Gastroesophageal sphincter (tissue), 3 donors: ENCODE results near the gene EXOC6B.

ENCODE experiments used
- CTCF ChIP-seq, 4 experiments: fragments of 200-600 bp in 2 of 4; fragments of 450-650 bp in 2 of 4; sonication (generic) in 1 of 4; IDR thresholded peaks; one replicate each; pipeline ENCODE4 v1.5.1; 2017 to 2019; ENCODE audit warnings: antibody characterized with exemption in 4 of 4, mild to moderate bottlenecking in 2 of 4, moderate library complexity in 2 of 4
- EP300 ChIP-seq: sonication (generic); formaldehyde crosslinking; IDR thresholded peaks from one replicate; pipeline ENCODE4 v1.6.1; 2017; ENCODE audit warnings: antibody characterized with exemption, mild to moderate bottlenecking
- POLR2A ChIP-seq, 2 donors: fragments of 450-650 bp; IDR thresholded peaks; one replicate each; pipeline ENCODE4 v1.6.1; 2017; ENCODE audit warnings: antibody characterized with exemption in 2 of 2, mild to moderate bottlenecking in 2 of 2, moderate library complexity in 1 of 2
- POLR2AphosphoS5 ChIP-seq: sonication (generic); formaldehyde crosslinking; IDR thresholded peaks from one replicate; pipeline ENCODE4 v1.6.1; 2017; ENCODE audit warnings: antibody characterized with exemption

- no peak for TF ChIP-seq CTCF (IDR thresholded peaks at IDR 0.05)
- TF ChIP-seq POLR2A (IDR thresholded peaks at IDR 0.05), result no peak
- TF ChIP-seq EP300, result no peak
- TF ChIP-seq POLR2AphosphoS5, result no peak
These were observed 112.0 kb downstream of the EXOC6B start for GRCh38 chr2:72713857-72714256.
